C4-2B (cell line): Measurements from ENCODE around the gene PARVG.

Experiments used
- H3K27ac ChIP-seq: fragments of 450-650 bp; 2 replicates; pipeline ENCODE4 v1.5.1; 2017
- ZFX ChIP-seq: fragments of 450-650 bp; IDR thresholded peaks from 2 replicates; pipeline ENCODE4 v1.6.1; 2017
- TF ChIP-seq, protein P1 (sequence below): fragments of 450-650 bp; conservative IDR thresholded peaks from 2 replicates; pipeline ENCODE4 v1.5.1; 2017; ENCODE audit warnings: mild to moderate bottlenecking

PARVG gene

DNA sequence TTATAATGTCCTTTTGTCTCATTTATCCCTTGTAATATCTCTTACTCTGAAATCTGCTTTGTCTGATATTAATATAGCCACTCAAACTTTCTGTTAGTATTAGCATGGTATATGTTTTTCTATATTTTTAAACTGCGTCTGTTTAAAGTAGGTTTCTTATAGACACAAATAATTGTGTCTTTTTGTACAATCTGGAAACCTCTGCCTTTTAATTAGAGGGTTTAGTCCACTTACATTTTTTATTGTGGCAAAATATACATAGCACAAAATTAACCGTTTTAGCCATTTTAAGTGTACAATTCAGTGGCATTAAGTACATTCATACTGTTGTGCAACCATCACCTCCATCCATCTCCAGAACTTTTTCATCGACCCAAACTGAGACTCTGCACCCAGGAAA is 28.6 kb downstream of the PARVG start:
- no peak overlapping the region for H3K27ac ChIP-seq
- TF ChIP-seq, protein P1, sequence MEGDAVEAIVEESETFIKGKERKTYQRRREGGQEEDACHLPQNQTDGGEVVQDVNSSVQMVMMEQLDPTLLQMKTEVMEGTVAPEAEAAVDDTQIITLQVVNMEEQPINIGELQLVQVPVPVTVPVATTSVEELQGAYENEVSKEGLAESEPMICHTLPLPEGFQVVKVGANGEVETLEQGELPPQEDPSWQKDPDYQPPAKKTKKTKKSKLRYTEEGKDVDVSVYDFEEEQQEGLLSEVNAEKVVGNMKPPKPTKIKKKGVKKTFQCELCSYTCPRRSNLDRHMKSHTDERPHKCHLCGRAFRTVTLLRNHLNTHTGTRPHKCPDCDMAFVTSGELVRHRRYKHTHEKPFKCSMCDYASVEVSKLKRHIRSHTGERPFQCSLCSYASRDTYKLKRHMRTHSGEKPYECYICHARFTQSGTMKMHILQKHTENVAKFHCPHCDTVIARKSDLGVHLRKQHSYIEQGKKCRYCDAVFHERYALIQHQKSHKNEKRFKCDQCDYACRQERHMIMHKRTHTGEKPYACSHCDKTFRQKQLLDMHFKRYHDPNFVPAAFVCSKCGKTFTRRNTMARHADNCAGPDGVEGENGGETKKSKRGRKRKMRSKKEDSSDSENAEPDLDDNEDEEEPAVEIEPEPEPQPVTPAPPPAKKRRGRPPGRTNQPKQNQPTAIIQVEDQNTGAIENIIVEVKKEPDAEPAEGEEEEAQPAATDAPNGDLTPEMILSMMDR, result no peak

DNA sequence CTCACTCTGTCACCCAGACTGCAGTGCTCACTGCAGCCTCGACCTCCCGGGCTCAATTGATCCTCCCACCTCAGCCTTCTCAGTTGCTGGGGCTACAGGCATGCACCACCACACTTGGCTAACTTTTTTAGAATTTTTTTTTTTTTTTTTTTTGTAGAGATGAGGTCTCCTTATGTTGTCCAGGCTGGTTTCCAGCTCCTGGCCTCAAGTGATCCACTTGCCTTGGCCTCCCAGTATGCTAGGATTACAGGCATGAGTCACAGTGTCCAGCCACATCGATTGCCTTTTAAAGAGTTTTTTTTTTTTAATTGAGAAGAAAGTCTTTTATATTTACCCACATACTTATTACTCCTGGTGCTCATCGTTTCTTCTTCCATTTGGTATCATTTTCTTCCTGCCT is 30.0 kb downstream of the PARVG start:
- TF ChIP-seq, protein P1, result no peak
- no peak for TF ChIP-seq ZFX
- H3K27ac ChIP-seq, result no peak overlapping the region

DNA sequence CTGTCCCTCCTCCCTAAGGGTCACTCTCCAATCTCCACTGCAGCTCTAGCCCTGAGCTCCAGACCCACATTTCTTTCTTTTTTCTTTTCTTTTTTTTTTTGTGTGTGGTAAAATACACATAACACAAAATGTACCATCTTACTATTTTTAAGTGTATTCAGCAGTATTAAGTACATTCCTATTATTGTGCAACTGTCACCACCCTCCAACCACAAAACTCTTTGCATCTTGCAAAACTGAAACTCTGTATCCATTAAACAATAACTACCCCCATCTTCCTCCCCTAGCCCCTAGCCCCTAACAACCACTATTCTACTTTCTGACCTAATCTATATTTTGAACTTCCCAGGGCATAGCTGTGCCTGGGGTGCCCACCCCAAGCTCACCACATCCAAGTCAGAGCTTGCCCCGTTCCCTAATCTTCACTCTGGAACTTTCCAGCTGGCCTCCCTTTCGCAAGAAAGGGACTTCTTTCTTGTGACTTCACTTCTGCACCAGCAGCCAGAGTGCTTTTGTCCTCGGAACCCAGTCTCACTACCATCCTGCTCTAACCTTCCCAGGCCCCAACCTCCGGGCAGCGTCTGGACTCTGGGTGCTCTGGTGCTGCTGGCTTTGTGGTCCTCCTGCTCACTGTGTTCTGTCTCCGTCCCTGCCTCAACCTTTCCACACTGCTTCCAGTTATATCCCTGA is 30.7 kb downstream of the PARVG start:
- no peak for TF ChIP-seq ZFX
- TF ChIP-seq, protein P1, result no peak

DNA sequence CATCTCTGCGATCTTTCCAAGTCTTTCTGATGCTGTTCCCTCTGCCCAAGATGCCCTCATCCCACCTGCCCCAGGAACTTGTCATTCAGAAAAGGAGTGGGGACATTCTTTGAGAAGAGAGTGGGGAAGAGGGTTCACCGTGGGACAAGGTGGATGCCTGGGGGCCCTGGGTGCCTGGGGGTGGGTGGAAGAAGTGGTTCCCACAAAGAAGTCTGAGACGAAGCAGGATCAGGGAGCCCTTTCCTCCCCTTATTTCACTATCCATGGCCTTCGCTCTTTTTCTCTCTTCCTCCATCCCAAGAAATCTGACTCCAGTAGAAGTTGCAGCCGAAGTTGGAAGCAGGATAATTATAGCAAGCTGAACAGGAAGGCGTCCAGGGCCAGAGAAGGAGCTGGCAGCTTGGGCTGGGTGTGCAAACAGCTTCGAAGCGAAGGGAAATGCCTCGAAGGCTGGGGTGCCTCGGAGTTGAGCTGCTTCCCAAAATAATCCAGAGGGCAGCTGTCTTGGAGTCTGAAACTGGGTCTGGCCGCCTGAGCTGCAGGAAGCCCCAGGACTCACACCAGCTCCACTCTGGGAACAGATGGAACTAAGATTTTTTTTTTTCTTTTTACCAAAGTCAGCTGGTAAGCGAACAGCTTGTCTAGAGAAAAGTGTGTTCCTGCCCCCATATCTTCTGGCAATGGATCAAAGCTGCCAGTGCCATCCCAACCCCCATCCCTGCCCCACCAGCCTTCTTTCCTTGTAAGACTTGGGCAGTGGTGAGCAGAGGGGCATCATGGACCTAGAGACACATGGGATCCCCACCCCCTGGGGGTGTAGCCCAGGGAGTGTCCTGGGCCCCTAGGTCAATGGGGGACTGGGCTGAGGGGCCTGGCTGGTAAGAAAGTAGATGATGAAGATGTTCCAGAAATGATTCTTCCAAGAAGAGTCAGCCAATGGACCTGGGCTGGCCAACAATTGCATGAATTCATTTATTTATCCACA is 31.5 kb downstream of the PARVG start:
- TF ChIP-seq ZFX, result no peak
- H3K27ac ChIP-seq, result no peak overlapping the region

More for the DNA sequence above, 30.7 kb downstream of the PARVG start:
- H3K27ac ChIP-seq, result no peak overlapping the region

DNA sequence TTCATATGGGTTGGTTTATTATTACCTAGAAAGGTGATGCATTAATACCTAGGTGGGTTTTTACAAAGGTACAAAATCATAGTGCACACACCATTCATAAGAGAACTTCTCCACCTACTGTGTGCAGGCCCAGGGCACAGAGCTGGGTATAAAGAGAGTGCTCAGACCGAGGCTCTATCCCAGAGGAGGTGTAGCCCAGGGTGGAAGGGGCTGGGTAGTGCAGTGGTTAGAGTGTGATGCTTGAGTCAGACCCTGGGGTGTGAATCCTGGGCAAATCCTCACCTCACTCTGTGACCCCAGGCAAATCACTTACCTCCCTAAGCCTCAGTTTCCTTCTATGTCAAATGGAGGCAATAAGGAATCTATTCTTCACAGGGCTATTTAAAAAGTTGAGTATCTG is 32.2 kb downstream of the PARVG start:
- H3K27ac ChIP-seq, result no peak overlapping the region
- TF ChIP-seq, protein P1, result no peak
- TF ChIP-seq ZFX, result no peak

DNA sequence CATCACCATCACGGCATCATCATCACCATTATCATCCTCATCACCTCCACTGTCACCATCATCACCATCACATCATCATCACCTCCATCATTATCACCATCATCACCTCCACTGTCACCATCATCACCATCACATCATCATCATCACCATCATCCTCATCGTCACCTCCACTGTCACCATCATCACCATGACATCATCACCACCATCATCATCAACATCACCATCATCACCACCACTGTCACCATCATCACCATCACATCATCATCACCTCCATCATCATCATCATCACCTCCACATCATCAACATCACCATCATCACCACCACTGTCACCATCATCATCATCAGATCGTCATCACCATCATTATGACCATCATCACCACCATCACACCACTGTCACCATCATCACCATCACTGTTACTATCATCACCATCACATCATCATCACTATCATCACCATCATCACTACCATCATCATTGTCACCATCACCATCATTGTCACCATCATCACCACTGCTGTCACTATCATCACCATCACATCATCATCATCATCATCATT is 32.8 kb downstream of the PARVG start:
- TF ChIP-seq, protein P1, result no peak
- no peak for TF ChIP-seq ZFX

DNA sequence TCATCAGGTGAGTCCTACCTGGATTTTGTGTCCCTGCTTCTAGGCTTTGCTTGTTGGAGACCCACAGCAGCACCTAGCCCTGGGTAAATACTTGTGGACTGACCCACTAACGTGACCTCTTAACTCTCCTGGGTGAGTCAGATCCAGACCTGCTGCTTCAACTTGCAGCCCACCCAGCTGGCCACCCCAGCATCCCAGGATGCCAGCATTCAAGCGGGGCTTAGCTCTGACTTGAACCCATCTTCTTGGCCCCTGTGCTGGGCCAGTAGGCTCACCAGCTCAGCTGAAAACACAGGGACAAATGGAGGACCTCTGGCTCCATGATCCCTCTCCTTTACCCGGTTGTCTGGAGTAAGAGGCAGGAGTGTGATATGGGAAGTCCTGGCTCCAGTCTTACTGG is 33.5 kb downstream of the PARVG start:
- no peak for TF ChIP-seq ZFX
- TF ChIP-seq, protein P1, result no peak
- no peak overlapping the region for H3K27ac ChIP-seq

More for the DNA sequence above, 32.8 kb downstream of the PARVG start:
- H3K27ac ChIP-seq, result no peak overlapping the region
